HG03354 (cell line): ENCODE data around the gene COTL1.
"Not testable (repeated sequence)": the region's sequence is repeated elsewhere in the genome, so short reads cannot be mapped to it uniquely, and the experiment has no call there.

Source experiments
- ATAC-seq: cut with Tn5 transposase; IDR thresholded peaks from one replicate; pipeline ENCODE4 v1.9.1; 2021; ENCODE audit warnings: mild to moderate bottlenecking; ENCODE audit not compliant: unreplicated experiment, poor library complexity, severe bottlenecking

The COTL1 gene

DNA sequence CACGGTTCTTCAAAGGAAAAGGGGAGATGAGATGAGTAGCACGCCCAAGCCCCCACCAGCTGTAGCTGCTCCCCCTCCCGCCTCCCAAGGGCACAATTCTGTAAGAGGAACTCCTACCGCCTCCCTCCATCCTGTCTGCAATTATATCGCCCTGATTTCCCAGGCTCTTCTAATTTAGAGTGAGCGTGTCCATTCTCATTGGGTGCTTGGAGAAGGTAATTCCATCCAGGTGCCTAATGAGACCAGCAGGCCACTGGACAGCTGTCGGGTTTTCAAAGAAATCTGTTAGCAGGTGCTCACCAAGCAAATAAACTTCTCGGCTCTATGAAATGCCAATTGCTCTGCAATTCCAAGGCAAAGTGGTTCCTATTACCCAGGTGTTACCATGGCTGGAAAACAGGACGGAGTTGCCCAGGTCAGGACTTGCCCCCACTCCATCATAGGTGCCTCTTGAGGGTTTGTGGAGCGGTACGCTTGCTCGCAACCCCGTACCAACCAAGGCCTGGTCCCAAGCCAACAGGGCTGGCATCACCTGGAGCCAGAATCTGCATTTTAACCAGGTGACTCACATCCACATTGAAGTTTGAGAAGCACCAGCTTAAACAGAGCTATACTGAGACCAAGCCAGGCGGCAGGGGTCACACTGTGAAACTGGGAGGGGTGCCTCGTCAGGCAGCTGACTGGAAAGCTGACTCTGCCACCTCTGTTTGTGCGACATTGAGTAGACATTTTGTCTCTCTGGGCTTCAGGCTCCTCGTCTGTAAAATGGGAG is 97.0 kb downstream of the COTL1 start:
- ATAC-seq, result no peak

DNA sequence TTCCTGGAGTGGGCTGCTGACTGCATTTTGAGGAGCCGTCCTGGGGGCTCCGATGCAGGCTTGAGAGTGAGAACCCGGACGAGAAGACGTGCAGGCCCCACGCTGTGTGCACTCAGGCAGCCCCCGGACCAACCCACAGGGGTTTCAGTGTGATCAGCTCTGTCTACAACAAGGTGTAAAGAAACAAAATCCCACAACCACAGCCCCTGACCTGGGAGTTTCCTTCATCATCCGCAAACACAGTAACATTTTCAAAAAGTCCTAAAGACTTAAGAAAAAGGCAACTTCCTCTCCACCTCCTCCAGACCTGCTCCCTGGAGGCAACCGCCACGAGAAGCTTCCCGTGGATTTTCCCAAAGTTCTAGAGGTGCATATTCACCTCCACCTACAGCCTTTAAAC is 98.0 kb downstream of the COTL1 start:
- no peak for ATAC-seq

DNA sequence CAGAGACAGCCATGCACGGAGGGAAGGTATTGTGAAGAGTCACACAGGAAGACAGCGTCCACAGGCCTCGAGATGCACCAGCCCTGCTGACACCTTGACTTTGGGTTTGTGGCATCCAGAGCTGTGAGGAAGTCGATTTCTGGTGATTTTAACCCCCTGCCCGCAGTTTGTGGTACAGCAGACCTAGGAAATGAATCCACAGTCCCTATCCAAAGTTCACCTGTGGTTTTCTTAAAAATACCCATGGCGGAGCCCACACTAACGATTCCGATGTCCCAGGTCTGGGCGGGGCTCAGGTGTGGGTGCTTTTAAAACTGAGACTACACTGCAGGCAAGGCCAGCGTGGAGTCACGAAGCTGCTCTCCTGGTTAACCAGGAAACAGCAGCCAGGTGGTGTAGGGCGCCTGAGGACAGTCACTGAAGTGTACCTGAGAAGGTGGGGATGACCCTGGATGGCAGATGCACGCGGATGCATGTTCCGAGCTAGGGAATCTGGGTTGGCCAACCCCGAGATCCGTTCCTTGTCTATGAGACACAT is 99.0 kb downstream of the COTL1 start:
- ATAC-seq, result no peak

DNA sequence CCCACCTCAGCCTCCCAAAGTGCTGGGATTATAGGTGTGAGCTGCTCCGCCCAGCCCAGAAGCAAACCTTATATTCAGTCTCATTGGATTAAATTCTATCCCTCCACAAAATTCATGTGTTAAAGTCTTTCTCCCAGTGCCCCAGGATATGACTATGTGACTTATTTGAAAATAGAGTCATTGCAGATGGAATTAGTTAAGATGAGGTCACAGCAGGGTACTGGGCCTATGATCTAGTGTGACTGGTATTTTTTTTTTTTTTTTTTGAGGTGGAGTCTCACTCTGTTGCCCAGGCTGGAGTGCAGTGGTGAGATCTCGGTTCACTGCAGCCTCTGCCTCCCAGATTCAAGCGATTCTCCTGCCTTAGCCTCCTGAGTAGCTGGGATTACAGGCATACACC is 99.7 kb downstream of the COTL1 start:
- ATAC-seq, result not testable (repeated sequence)

DNA sequence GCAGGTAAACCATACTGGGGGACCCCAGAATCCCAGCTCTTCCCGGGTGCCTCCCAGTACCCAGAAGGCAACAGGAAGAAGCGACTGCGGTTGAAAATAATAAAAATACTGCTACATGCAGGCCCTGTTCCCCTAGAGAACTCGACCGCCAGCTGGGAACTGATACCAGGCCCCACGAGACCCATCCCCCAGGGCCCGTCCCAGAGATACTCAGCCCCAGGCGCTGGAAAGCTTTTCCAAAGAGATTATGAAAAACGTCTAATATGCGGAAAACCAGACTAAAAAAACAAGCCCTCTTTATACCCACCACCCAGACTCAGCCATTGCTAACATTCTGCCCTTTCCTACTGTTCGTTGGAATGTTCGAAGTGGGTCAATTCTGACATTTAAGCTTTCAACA is 100.5 kb downstream of the COTL1 start:
- no peak for ATAC-seq
